Thyroid gland (tissue), 4 donors: ENCODE measurements around the gene RRP9. TPM values are rescaled to one million over a fixed set of nuclear protein-coding genes. Genes with fewer than 3 reads are reported as not detected.

Experiments
- small RNA-seq: library from RNA; depleted of rRNA; stranded (forward); fragments of <200 nt; gene quantifications from one replicate; pipeline ENCODE3, GENCODE V24; 2016
- total RNA-seq, 4 donors: library from RNA; depleted of rRNA; stranded (reverse); fragments of >200 nt; gene quantifications; one replicate each; pipeline ENCODE4 v1.2.3, GENCODE V29; 2016

RRP9 gene
- total RNA-seq, 4 donors from 2014 or later: 7.3 to 14.4 (median 11.9) TPM

Small RNA genes lying within 50 kb of the gene (small RNA-seq; reads per million reads assigned to genes)
- gene AC115284.1: not detected

Other genes with a start within 250 kb of the RRP9 start
- gene GRM2, start 234.8 kb downstream of the RRP9 start, total RNA-seq: under 1 TPM in 3 of 4 donors, not detected in 1; 0.20 to 0.81 (median 0.45) TPM
- not detected for gene IQCF6, start 162.7 kb downstream of the RRP9 start, total RNA-seq
- not detected for gene IQCF2, start 80.3 kb downstream of the RRP9 start, total RNA-seq
- gene IQCF5, start 66.3 kb downstream of the RRP9 start, total RNA-seq: not detected
- gene IQCF1, start 38.6 kb downstream of the RRP9 start, total RNA-seq: not detected
- 10 to 100 TPM; 32.1 to 50.8 (median 47.1) TPM for gene PARP3, start 459 bp upstream of the RRP9 start, total RNA-seq
- 1 to 10 TPM in 1 of 4 donors, under 1 TPM in 2, not detected in 1; 0.13 to 1.8 (median 0.56) TPM for gene GPR62, start 13.5 kb upstream of the RRP9 start, total RNA-seq
- 10 to 100 TPM; 22.2 to 66.2 (median 41.1) TPM for gene PCBP4, start 25.6 kb upstream of the RRP9 start, total RNA-seq
- 10 to 100 TPM; 64.5 to 94.9 (median 87.8) TPM for gene ABHD14B, start 32.1 kb upstream of the RRP9 start, total RNA-seq
- gene ABHD14A, start 33.2 kb upstream of the RRP9 start, total RNA-seq: 10 to 100 TPM; 20.0 to 91.9 (median 49.3) TPM
- 10 to 100 TPM; 34.9 to 98.8 (median 77.6) TPM for gene ACY1, start 41.6 kb upstream of the RRP9 start, total RNA-seq
- gene RPL29, start 54.0 kb upstream of the RRP9 start, total RNA-seq: 1,000 to 10,000 TPM in 3 of 4 donors, 100 to 1,000 TPM in 1; 826 to 1,348 (median 1,271) TPM
- gene DUSP7, start 114.7 kb upstream of the RRP9 start, total RNA-seq: 10 to 100 TPM in 3 of 4 donors, 1 to 10 TPM in 1; 6.9 to 10.6 (median 10.4) TPM
- 1 to 10 TPM in 2 of 4 donors, under 1 TPM in 2; 0.40 to 2.8 (median 1.5) TPM for gene POC1A, start 212.5 kb upstream of the RRP9 start, total RNA-seq